ENCODE measurements around the gene FAM120B. TPM values are rescaled to one million over a fixed set of nuclear protein-coding genes. Genes with fewer than 3 reads are reported as not detected.
"Not testable (repeated sequence)": the region's sequence is repeated elsewhere in the genome, so short reads cannot be mapped to it uniquely, and the experiment has no call there.

The FAM120B gene
- total RNA-seq, 3 donors from 2014 or later, result 30.7 to 40.0 (median 38.3) TPM

- H3K4me1 ChIP-seq (ENCODE audit: low read depth), result no peaks in the 10 kb centered on the region
- no peaks in the 10 kb centered on the region for H3K36me3 ChIP-seq (ENCODE audit: low read depth)
- H3K9me3 ChIP-seq, result no peaks in the 10 kb centered on the region
- no peak for TF ChIP-seq CTCF (IDR thresholded peaks at IDR 0.05)
- H3K4me3 ChIP-seq, result no peak overlapping the region
- intact Hi-C loops (cut with DNase I, micrococcal nuclease), result no loop called here
- DNase-seq (no peak), ATAC-seq (no peak)
These were observed 39.1 kb downstream of the FAM120B start for GRCh38 chr6:170345662-170346061.

- Histone ChIP-seq H3K36me3 (ENCODE audit: low read depth) (no peaks in the 10 kb centered on the region), H3K9me3 (no peaks in the 10 kb centered on the region), H3K4me3 (no peak overlapping the region), H3K4me1 (ENCODE audit: low read depth) (no peaks in the 10 kb centered on the region)
- no peak for ATAC-seq
- intact Hi-C loops (cut with DNase I, micrococcal nuclease), result no loop called here
- TF ChIP-seq CTCF (IDR thresholded peaks at IDR 0.05), result no peak
- no peak for DNase-seq
These were observed 40.1 kb downstream of the FAM120B start for GRCh38 chr6:170346649-170347048.

- no peak overlapping the region for H3K4me3 ChIP-seq
- H3K36me3 ChIP-seq (ENCODE audit: low read depth), result no peaks in the 10 kb centered on the region
- ATAC-seq (no peak), DNase-seq (no peak)
- H3K4me1 ChIP-seq (ENCODE audit: low read depth), result no peaks in the 10 kb centered on the region
- TF ChIP-seq CTCF (IDR thresholded peaks at IDR 0.05), result no peak
- peaks cover under 1% of the 10 kb centered on the region for H3K9me3 ChIP-seq
- intact Hi-C loops (cut with DNase I, micrococcal nuclease), result no loop called here
These were observed 40.5 kb downstream of the FAM120B start for GRCh38 chr6:170347091-170347490.

- DNase-seq (no peak), ATAC-seq (no peak)
These were observed 41.4 kb downstream of the FAM120B start for GRCh38 chr6:170347975-170348374.

GRCh38 chr6:170351456-170351855 lies 44.9 kb downstream of the FAM120B start:
- H3K4me1 ChIP-seq (ENCODE audit: low read depth); H3K9me3 ChIP-seq; ATAC-seq; H3K36me3 ChIP-seq (ENCODE audit: low read depth); intact Hi-C loops (cut with DNase I, micrococcal nuclease); DNase-seq; H3K4me3 ChIP-seq: not testable (repeated sequence)

More at GRCh38 chr6:170347975-170348374, 41.4 kb downstream of the FAM120B start:
- Histone ChIP-seq H3K9me3 (peaks cover 5% of the 10 kb centered on the region), H3K36me3 (ENCODE audit: low read depth) (no peaks in the 10 kb centered on the region), H3K4me1 (ENCODE audit: low read depth) (no peaks in the 10 kb centered on the region), H3K4me3 (no peak overlapping the region)
- intact Hi-C loops (cut with DNase I, micrococcal nuclease), result no loop called here
- no peak for TF ChIP-seq CTCF (IDR thresholded peaks at IDR 0.05)

- H3K4me3 ChIP-seq; H3K4me1 ChIP-seq (ENCODE audit: low read depth); H3K9me3 ChIP-seq; H3K36me3 ChIP-seq (ENCODE audit: low read depth); intact Hi-C loops (cut with DNase I, micrococcal nuclease); DNase-seq; ATAC-seq: not testable (repeated sequence)
These were observed 48.6 kb downstream of the FAM120B start for GRCh38 chr6:170355190-170355589.

- Histone ChIP-seq H3K4me3 (no peak overlapping the region), H3K9me3 (peaks cover 5% of the 10 kb centered on the region), H3K36me3 (ENCODE audit: low read depth) (peaks cover 2% of the 10 kb centered on the region), H3K4me1 (ENCODE audit: low read depth) (no peaks in the 10 kb centered on the region)
- no peak for DNase-seq
- no peak for ATAC-seq
- TF ChIP-seq CTCF (IDR thresholded peaks at IDR 0.05), result no peak
- intact Hi-C loops (cut with DNase I, micrococcal nuclease), result no loop called here
These were observed 49.1 kb downstream of the FAM120B start for GRCh38 chr6:170355661-170356060.
